ENCODE results near the gene CCDC181.

CCDC181 gene

DNA sequence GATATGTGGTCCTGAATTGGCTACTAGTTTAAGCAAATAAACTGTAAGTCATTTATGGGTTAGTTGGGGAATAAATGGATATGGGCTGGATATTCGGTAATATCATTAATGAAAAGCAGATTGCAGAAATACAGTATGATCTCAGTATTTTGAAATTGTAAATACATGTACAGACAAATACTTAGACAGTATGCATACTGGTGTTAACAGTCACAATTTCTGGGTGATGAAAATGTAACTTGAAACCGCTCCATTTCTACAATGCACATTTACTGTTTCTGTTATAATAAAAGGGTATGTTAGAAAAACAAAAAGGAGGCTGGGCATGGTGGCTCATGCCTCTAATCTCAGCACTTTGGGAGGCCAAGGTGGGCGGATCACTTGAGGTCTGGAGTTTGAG is 31.3 kb downstream of the CCDC181 start:
- DNase-seq = no peak

DNA sequence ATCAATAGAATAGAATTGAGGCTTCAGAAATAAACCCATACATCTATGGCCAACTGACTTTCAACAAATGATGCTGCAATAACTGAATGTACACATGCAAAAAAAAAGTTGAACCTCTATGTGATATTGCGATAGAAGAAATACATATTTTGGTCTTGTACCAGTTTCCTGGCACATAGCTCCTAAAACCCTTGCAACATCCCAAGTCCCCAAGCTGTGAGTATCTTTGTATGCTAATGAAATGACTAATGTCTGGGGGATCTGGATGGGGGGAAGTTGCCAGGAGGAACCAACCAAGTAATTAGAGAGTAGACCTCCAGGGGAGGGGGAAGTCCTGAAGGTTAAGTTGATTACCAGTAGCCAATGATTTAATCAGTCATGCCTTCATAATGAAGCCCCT is 34.9 kb downstream of the CCDC181 start:
- DNase-seq = no peak

DNA sequence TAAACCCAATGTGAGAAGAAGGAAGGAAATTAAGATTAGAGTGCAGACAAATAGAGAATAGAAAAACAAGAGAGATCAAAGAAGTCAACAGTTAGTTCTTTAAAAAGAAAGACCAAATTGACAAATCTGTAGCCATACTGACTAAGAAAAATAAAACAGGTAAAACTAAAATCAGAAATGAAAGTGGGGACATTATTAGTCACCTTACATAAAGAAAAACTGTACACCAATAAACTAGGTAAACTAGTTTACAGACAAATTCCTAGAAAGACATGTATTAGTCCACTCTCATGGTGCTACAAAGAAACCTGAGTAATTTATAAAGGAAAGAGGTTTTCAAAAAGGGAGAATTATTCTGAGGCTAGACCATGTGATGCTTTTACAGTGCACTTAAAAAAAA is 37.0 kb downstream of the CCDC181 start:
- DNase-seq = no peak

DNA sequence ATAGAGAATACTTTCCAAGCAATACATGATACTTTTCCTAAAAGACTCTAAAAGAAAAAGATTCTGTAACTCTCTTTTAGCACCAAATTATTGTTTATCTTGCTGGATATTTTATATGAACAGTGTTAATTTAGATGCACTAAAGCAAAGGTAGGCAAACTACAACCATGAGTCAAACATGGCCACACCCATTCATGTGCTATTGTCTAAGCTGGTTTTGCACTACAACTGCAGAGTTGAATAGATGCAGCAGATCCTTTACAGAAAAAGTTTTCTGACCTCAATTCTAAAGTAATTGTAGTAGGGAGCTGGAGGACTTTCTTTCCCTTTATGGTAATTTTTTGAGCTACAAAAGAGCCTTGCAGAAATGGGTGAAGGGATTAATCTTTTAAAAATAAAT is 39.9 kb downstream of the CCDC181 start:
- no peak for DNase-seq

DNA sequence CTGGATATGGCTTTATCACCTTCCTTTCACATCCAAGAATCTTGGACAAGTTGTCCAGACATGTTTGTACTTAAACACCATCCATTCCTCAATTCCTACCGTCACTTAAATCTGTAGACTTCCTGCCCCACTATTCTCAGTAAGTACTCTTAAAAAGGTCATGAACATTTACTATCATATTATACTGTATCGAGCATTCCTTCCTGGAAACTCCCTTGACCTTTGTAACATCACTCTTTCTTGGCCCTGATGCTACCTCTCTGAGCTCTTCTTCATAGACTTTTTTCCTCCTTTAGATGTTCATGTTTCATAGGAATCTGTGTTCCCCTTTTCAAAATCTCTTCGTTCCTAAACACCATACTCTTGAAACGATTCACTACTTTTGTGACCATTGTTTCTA is 43.8 kb downstream of the CCDC181 start:
- no peak for DNase-seq

DNA sequence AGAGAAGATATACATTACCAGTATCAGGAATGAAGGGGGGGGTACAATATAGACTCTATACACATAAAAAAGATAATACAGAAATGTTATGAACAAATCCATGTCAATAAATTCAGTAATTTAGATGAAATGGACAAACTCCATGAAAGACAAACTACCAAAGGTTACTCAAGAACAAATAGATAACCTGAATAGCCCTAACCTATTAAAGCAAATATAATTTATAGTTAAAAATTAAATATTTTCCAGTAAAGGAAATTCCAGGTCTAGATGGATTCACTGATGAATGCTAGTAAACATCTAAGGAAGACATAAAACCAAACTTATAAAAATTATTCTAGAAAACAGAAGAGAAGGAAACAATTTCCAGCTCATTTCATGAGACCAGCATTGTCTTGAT is 46.1 kb downstream of the CCDC181 start:
- DNase-seq = no peak

DNA sequence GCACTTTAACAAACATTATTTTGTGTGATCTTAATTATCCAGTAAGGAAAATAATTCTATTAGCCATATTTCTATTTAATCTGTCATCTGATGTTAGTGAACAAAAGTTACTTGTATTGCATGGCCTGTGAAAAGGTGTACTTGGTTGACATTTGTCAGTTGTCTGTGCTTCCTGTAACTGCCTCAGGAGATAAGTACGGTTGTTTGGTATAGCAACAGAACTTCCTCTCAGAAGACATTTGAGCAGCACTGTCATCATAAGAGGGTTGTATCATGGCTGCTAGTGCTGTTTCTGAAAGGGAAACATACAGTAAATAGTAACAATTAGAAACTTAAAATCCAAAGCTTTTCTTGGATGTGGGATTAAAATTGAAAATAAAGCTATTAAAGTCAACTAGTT is 55.9 kb downstream of the CCDC181 start:
- no peak for DNase-seq

DNA sequence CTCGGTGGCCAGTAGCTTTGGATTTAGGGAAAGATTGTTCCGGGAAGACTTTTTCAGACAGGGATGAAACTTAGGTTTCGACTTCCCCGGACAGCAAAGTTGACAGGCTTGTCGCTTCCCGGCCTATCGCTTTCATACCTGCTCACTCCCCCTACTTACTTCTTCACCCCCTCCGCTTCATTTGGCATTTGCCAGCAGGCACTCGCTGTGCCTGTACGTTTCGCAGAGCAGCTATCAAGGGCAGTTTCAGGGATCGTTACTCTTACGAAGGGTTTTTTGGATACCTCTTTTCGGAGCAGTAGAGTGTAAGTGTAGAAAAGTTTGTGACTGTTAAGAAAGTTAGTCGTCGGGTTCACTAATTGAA is 58.9 kb downstream of the CCDC181 start:
- DNase-seq = peak; percentile 10

DNA sequence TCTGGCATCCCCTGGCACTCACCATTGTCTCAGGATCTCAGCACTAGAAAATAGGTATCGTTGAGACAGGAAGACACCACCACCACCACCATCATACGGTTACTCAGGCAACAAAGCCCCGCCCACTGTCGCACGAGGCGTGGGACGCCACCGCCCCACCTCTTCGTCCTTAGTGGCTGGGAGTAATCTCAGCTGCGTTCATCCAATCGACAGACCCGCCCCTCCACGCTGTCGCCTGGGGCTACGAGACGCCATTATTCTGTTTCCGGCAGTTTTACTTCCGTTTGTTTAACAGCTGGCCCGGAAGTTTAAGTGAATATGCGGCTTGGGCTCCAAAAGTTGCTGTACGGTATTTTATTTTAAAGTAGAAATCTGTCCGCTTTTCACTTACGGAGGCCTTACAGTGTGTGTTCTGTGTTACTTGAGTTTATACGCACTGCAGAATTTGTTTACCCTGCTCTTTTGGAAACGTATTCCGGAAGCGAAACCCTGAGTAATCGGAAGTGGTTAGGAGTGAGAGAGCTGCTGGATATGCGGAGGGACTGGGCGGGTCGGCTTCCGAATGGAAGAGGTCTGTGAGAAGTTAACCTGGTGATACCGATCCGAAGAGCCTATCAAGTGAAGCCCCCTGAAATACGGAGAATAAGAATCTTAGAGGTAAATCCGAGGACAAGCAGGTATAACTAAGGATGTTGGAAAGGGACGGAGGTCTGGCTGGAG is 59.4 kb downstream of the CCDC181 start, which contains the start of the genes BLZF1 and NME7:
TSS of gene BLZF1 (plus strand) at position 510 of the 720 bp plus-strand sequence. CDS start 1,328 bp downstream, outside the sequence.
TSS of gene NME7 (minus strand) at position 112 of the 720 bp plus-strand sequence. CDS start at position 25, 87 bp downstream.
- DNase-seq = peak; percentile 96

DNA sequence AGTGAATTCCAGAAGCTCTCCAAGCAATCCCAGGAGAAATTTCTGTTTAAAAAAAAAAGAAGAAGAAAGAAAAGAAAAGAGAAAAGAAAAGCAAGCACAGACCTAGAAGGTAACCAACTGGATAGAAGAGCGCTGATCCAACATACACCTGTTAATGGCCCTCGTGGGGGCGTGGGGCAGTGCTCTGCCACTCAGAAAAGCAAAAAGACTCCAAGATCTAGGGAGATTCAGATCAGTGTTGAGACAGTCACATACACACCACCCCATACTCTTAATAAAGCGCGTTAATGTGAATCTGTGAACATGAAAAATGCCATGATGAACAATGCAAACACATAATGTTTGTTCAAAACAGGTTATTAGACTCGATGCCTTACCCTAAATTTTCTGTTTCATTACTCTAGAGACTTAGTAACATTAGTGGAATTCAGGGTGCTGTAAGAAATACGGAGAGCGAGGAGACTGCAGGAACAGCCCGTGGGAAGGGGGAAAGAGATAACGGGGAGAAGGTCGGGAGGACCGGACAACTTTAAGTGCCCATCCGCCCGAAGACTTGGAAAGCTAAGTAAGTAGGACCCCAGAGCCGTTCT is 60.1 kb downstream of the CCDC181 start:
- DNase-seq = no peak

DNA sequence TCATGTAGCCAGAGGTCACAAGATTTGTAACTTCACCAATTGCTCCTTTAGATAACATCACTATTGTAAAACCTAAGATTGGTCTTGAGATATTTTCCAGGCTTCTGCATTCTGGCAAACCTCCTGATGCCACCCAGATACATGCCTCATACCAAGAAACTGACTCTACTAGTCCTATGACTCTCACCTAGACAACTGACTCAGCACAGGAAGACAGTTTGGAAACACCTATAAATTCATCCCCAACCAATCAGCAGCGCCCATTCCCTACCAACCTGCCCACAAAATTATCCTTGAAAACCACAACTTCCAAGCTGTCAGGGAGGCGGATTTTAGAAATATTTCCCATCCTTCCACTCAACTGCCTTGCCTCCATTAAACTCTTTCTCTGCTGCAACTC is 62.3 kb downstream of the CCDC181 start:
- DNase-seq = no peak

DNA sequence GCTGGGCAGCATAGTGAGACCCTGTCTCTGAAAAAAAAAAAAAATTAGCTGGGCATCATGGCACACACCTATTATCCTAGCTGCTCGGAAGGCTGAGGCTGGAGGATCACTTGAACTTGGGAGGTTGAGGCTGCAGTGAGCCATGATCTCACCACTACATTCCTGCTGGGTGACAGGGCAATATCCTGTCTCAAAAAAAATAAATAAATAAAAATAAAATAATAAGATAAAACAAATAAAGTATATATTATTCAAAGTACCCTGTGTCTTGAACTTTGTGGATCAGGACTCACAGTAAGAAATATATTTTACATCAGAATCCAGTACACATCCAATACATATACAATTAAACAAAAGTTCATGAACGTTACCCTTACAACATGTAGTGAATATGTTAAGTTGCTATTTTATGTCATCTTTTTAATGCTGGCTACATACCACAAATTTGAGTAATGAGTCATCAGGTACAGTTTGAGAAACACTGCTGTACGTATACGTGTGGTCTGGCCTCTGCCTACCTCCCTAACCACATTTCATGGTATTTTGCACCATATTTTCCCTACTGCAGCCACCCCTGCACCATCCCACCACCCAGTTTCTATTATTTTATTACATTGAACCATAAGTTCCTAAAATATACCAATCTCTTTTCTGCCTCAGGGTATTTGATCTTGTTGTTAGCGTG is 64.1 kb downstream of the CCDC181 start:
- DNase-seq = no peak

DNA sequence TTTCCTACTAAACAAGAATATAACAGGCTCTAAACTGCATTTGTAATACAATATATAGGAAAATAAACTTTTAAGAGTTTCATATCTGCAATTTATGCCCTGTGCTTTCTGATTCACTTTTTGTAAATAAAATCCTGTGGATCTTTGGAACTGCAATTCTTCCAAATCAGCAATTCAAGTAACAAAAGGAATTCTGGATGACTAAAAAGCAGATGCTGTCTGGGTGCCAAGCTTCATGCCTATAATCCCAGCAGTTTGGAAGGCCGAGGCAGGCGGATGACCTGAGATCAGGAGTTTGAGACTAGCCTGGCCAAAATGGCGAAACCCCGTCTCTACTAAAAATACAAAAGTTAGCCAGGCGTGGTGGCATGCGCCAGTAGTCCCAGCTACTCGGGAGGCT is 66.0 kb downstream of the CCDC181 start:
- no peak for DNase-seq

DNA sequence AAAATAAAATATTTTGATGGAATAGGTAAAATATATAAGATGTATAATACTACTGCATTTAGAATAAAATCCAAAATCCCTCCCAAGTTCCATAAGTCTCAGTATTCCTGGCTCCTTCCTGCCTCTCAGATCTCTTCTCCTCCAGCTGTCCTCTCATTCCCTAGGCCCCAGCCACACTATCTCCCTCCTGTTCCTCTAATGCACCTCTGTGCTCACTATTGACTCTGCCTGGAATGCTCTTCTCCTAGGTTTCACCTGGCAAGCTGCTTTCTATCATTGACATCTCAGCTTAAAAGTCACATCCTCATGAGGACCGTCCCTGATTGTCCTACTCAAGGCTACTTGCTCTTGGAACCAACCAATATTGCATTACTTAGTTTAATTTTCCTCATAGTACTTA is 66.9 kb downstream of the CCDC181 start:
- no peak for DNase-seq

DNA sequence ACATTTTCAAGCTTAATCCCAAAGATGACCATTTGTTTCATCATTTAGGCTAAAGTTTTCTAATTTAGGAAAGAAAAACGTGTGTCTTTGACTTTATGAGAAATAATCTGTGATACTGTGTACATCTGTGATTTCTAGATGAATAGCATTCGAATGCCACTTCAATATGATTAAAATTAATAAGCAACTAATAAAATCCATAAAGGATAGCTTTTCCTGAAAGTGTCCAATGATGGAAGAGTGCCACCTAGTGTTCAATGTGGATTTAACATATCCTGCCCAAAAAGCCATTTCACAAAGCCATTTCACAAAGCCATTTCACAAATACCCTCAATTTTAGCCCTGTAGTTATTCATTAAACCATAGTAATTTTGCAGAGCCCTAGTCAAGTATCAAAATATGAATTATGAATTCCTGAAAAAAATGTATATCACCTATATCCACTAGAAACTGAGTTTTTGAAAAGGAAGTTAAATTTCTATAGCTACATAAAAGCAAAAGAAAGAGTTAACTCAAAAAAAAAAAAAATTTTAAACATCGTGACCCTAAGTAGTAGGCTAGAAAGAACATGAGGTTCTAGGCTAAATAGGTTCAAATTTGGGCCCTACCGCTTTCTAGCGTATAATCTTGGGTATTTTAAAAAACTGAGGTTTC is 78.8 kb downstream of the CCDC181 start:
- no peak for DNase-seq

DNA sequence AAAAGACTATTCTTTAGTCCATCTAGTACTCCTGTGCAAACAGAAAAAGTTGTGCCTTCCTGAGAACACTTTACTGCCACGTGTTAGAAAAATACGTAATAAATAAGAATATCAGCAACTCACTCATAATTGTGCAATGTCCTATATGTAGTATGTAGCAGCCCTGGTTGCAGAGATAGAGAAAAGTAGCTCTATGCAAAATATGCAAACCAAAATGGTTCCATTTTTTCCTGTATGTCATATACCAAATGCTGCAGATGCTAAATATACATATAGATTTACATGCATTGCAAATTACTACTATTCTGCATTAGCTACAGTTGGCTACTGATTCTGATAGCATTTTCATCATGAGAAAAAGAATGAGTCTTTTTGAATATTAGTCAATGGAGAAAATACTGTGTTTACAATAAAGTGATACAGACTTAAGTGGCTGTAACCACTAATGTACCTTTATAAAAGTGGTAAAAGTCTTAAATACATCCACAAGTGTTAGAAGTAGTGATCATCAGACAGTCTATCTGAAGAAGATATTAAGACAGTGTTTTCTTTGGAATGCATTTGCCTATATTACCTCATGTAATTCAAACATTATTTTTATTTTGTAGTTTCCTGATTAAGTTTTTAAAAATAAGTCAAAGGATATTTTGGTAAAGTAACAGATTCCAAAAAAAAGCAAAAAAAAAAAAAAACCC is 79.4 kb downstream of the CCDC181 start:
- no peak for DNase-seq

DNA sequence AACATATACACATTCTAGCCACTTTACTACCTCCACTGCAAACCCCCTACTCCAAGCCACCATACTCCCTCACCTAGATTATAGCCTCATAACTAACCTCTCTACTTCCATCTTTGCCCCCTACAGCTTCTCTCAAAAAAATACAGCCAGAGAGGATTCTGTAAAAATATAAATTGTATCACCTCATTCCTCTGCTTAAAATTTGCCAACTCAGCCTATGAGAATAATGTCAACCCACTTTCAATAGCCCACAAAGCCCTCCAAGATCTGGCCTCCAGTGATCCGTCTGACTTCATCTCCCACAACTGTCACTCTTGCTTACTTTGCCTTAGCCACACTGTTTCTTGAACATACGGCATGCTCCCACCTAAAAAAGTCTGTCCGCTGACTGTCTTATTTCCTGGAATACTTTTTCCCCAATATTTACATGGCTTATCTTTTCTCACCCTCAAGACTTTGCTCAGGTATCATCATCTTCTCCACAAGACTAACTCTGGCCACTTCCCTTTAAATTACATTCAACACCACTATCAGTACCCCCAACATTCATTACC is 81.2 kb downstream of the CCDC181 start:
- DNase-seq = no peak

DNA sequence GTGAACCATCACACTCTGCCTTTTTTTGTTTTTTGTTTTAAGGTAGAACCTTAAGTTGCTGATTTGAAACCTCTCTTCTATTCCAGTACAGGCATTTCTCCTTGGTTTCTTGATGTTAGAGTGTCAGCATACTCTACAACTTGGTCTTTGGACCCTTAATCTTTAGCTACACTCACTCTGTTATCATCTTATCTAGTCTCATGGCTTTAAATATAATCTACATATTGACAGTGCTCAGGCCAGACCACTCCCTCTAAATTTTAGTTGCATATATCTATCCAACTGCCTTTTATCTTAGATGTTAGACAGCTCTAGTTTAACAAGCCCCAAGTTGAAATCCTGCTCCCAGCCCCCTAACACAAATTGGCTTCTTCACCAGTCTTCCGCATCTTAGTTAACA is 81.8 kb downstream of the CCDC181 start:
- no peak for DNase-seq
